BJ (cell line): ENCODE data around the gene KDM8. TPM values are rescaled to one million over a fixed set of nuclear protein-coding genes. Genes with fewer than 3 reads are reported as not detected.
"Not testable (repeated sequence)": the region's sequence is repeated elsewhere in the genome, so short reads cannot be mapped to it uniquely, and the experiment has no call there.

Experiments used
- CTCF ChIA-PET: fragments of 350-600 bp; formaldehyde crosslinking; extraction: SDS; loops from one replicate; lab custom pipeline; 2021; ENCODE audit warnings: antibody characterized with exemption, inconsistent platforms; lab: Yijun Ruan, JAX
- POLR2A ChIA-PET: fragments of 300-600 bp; sonication (Branson Sonifier 250); formaldehyde crosslinking; extraction: SDS; loops from one replicate; lab custom pipeline; 2021; ENCODE audit warnings: antibody characterized with exemption; lab: Charles Lee
- DNase-seq: peaks from one replicate; pipeline ENCODE4 v3.0.0-alpha.2; 2011; ENCODE audit warnings: low read depth
- H3K27me3 ChIP-seq: 2 replicates; pipeline ENCODE4 v1.6.0; 2011; ENCODE audit warnings: low read length; ENCODE audit not compliant: control insufficient read depth, insufficient read depth
- H3K36me3 ChIP-seq: 2 replicates; pipeline ENCODE4 v1.5.1; 2011; ENCODE audit warnings: low read length; ENCODE audit not compliant: control insufficient read depth, insufficient read depth
- H3K4me3 ChIP-seq: 2 replicates; pipeline ENCODE4 v1.5.1; 2011; ENCODE audit warnings: low read depth, mild to moderate bottlenecking, control low read depth, low read length
- polyA plus RNA-seq: library from polyadenylated mRNA; depleted of rRNA; stranded (reverse); fragments of >200 nt; gene quantifications from 2 replicates; pipeline ENCODE4 v1.2.3, GENCODE V29; 2011
- TF ChIP-seq, protein P1 (sequence below): IDR thresholded peaks from 2 replicates; pipeline ENCODE4 v1.5.1; 2011; ENCODE audit warnings: low read depth, mild to moderate bottlenecking, control low read depth, inconsistent platforms, low read length, moderate library complexity; ENCODE audit not compliant: insufficient read depth

KDM8 gene
- polyA plus RNA-seq, 1 experiment = 3.7 TPM

DNA sequence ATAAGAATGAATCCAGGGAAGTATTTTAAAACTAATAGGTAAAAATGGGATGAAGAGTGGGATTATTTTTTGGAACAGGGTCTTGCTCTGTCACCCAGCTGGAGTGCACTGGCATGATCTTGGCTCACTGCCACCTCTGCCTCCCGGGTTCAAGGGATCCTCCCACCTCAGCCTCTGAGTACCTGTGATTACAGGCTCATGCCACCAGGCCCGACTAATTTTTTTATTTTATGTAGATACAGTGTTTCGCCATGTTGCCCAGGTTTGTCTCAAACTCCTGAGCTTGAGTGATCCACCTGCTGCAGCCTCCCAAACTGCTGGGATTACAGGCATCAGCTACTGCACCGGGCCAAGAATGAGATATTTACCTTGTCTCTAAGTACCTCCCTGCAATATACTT is 43.1 kb downstream of the KDM8 start:
- ChIA-PET POLR2A (no interaction called here), CTCF (no interaction called here)
- no peaks in the 10 kb centered on the region for H3K27me3 ChIP-seq
- no peak overlapping the region for H3K4me3 ChIP-seq
- DNase-seq = no peak
- TF ChIP-seq, protein P1, sequence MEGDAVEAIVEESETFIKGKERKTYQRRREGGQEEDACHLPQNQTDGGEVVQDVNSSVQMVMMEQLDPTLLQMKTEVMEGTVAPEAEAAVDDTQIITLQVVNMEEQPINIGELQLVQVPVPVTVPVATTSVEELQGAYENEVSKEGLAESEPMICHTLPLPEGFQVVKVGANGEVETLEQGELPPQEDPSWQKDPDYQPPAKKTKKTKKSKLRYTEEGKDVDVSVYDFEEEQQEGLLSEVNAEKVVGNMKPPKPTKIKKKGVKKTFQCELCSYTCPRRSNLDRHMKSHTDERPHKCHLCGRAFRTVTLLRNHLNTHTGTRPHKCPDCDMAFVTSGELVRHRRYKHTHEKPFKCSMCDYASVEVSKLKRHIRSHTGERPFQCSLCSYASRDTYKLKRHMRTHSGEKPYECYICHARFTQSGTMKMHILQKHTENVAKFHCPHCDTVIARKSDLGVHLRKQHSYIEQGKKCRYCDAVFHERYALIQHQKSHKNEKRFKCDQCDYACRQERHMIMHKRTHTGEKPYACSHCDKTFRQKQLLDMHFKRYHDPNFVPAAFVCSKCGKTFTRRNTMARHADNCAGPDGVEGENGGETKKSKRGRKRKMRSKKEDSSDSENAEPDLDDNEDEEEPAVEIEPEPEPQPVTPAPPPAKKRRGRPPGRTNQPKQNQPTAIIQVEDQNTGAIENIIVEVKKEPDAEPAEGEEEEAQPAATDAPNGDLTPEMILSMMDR = no peak
- no peaks in the 10 kb centered on the region for H3K36me3 ChIP-seq

DNA sequence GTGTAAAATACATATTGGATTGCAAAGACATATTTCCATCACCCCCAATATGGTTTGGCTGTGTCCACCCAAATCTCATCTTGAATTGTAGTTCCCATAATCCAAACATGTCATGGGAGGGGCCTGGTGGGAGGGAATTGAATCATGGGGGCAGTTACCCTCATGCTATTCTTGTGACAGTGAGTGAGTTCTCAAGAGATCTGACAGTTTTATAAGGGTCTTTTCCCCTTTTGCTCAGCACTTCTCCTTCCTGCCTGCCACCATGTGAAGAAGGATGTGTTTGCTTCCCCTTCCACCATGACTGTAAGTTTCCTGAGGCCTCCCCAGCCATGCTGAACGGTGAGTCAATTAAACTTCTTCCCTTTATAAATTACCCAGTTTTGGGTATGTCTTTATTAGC is 43.8 kb downstream of the KDM8 start:
- H3K27me3 ChIP-seq, H3K36me3 ChIP-seq, POLR2A ChIA-PET, H3K4me3 ChIP-seq, DNase-seq, CTCF ChIA-PET: not testable (repeated sequence)

DNA sequence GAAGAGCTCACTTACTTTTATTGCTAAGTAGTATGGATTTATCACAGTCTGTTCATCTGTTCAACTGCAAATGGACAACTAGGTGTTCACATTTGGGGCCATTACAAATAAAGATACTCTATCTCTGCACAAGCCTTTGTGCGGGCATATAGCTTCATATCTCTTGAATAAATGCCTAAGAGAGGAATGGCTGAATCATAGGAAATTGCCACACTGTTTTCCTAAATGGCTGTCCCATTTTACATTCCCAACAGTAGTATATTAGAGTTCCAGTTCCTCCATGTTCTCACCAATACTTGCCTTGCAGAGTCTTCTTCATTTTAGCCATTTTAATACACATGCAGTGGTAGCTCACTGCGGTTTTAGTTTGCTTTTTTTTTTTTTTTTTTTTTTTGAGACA is 44.7 kb downstream of the KDM8 start:
- ChIA-PET POLR2A (no interaction called here), CTCF (interaction anchor here (1.2 kb wide), 1 partner anchor 26 kb away, joined by 3 read pairs; no protein-coding TSS in a partner anchor)
- H3K4me3 ChIP-seq = no peak overlapping the region
- no peaks in the 10 kb centered on the region for H3K27me3 ChIP-seq
- no peak for DNase-seq
- TF ChIP-seq, protein P1 = no peak
- H3K36me3 ChIP-seq = no peaks in the 10 kb centered on the region

DNA sequence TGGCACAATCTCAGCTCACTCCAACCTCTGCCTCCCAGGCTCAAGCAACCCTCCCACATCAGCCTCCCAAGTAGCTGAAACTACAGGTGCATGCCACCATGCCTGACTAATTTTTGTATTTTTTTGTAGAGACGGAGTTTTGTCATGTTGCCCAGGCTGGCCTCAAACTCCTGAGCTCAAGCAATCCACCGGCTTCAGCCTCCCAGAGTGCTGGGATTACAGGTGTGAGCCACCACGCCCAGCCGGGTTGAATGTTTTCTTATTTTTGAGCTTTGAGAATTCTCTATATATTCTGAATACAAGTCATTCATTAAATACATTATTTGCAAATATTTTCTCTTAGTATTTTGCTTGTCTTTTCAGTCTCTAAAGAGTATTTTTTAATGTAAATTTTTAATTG is 45.6 kb downstream of the KDM8 start:
- DNase-seq, H3K27me3 ChIP-seq, H3K36me3 ChIP-seq, POLR2A ChIA-PET, H3K4me3 ChIP-seq: not testable (repeated sequence)
- CTCF ChIA-PET = interaction anchor here (1.2 to 1.3 kb wide), 3 partner anchors 25 to 119 kb away, joined by 3 read pairs; no protein-coding TSS in a partner anchor

DNA sequence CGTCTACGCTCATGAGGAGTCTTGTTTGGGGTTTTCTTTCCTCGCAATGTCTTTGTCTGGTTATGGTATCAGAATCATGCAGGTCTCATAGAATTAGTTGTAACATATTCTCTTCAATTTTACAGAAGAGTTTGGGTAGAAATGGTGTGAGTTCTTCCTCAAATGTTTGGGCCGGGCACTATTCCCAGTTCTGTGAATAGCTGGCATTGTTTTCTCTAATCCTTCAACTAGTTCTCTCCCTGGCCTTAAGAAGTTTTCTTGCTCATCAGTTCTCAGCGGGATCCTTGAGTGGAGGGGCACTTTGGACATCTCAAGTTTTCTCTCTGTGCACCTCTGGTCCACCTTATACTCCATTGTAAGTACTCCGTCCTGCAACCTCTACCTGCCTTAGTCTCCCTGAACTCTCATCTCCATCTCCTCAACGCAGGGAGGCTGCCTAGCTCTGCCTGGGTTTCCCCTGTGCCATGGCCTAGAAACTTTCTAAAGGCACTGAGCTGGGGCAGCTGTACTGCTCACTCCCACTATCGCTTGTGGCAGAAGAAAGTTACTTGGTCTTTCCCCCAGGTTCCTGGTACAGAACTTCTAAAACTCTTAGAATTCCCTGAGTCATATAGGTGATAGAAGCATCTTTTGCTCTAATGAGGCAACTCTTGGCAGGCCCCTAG is 48.3 kb downstream of the KDM8 start:
- no peak for DNase-seq
- POLR2A ChIA-PET = no interaction called here
- Histone ChIP-seq H3K36me3 (no peaks in the 10 kb centered on the region), H3K4me3 (no peak overlapping the region), H3K27me3 (no peaks in the 10 kb centered on the region)
- TF ChIP-seq, protein P1 = no peak
- CTCF ChIA-PET = interaction anchor here (1.0 to 2.9 kb wide), 4 partner anchors 9 to 27 kb away, joined by 3 to 10 read pairs (median 4); no protein-coding TSS in a partner anchor

DNA sequence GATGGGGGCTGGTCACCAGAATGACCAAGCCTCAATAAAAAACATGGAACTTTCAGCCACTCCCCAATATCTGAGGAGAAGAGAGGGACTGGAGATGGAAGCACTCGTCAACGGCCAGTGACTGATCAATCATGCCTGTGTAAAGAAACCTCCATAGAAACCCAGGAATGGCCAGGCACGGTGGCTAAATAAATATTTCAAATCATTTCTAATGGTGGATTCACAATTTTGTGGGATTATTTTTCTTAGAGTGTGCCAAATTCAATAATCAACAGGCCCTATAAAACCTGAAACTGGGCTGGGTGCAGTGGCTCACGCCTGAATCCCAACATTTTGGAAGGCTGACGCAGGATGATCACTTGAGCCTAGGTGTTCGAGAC is 48.9 kb downstream of the KDM8 start:
- Histone ChIP-seq H3K36me3 (no peaks in the 10 kb centered on the region), H3K27me3 (no peaks in the 10 kb centered on the region), H3K4me3 (no peak overlapping the region)
- POLR2A ChIA-PET = no interaction called here
- CTCF ChIA-PET = interaction anchor here (1.0 to 2.9 kb wide), 3 partner anchors 8 to 17 kb away, joined by 3 to 10 read pairs (median 3); no protein-coding TSS in a partner anchor
- no peak for DNase-seq
- TF ChIP-seq, protein P1 = no peak
